ENCODE measurements around the gene KCNIP4.

Gene KCNIP4

DNA sequence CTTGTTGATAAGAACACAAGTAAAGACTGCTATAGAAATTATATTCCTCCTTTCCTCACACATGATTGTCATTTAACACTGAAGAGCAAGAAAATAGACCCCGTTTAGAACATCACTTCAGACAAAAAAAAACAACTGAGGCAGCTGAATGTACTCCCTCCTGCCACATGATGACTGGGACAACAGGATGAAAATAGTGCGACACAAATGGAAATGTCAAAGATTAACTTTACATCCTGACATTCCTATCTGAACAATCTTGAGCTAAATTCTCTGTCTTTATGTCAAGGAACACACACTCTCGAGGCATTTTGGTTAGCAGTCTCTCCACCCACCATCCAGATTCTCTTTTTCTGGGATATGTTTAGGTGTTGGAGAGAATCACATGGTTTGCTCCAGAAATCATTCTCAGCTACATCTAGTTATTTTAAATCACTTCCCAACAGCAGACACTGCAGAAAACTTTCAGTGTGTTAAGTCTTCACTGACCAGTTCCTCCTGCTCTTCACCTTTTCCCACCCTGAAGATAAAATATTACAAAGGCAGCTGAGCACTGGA lies 16.3 kb upstream of the KCNIP4 start:
- no peaks in the 10 kb centered on the region for H3K9me3 ChIP-seq (ENCODE audit: control insufficient read depth in 2 of 2, low read length in 2 of 2)
- no peak overlapping the region for H3K27ac ChIP-seq (ENCODE audit: low read length)
- no peaks in the 10 kb centered on the region for H3K27me3 ChIP-seq (ENCODE audit: control insufficient read depth in 1 of 2, insufficient read depth in 2 of 2, low read length in 2 of 2)
- H3K4me3 ChIP-seq (ENCODE audit: low read length in 2 of 2), result no peak overlapping the region
- H3K36me3 ChIP-seq (ENCODE audit: control insufficient read depth in 2 of 2, insufficient read depth in 2 of 2, low read length in 2 of 2), result no peaks in the 10 kb centered on the region
- H3K4me1 ChIP-seq (ENCODE audit: control insufficient read depth, insufficient read depth, low read length), result no peaks in the 10 kb centered on the region
- no peak overlapping the region for H3K9ac ChIP-seq (ENCODE audit: low read length in 2 of 2)

DNA sequence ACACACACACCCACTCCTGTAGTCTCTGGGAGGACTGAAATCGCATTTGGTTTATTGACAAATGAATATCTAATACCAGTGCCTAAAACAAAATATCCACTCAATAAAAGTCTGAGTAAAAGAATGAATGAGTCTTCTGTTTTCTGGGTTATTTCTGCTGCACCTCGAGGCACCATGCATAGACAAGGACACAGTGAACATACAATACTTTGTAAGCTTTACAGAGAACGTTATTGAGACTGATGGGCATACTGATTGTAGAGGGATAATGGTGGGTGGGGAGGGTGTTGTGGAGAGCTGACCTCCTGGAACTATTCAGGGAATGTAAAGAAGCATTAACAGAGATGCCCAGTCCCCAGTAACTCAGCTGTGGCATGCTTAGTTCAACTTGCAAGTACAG lies 14.1 kb upstream of the KCNIP4 start:
- Histone ChIP-seq H3K27me3 (ENCODE audit: control insufficient read depth in 1 of 2, insufficient read depth in 2 of 2, low read length in 2 of 2) (no peaks in the 10 kb centered on the region), H3K9ac (ENCODE audit: low read length in 2 of 2) (no peak overlapping the region), H3K4me3 (ENCODE audit: low read length in 2 of 2) (no peak overlapping the region), H3K36me3 (ENCODE audit: control insufficient read depth in 2 of 2, insufficient read depth in 2 of 2, low read length in 2 of 2) (no peaks in the 10 kb centered on the region), H3K4me1 (ENCODE audit: control insufficient read depth, insufficient read depth, low read length) (no peaks in the 10 kb centered on the region), H3K9me3 (ENCODE audit: control insufficient read depth in 2 of 2, low read length in 2 of 2) (no peaks in the 10 kb centered on the region), H3K27ac (ENCODE audit: low read length) (no peak overlapping the region)

DNA sequence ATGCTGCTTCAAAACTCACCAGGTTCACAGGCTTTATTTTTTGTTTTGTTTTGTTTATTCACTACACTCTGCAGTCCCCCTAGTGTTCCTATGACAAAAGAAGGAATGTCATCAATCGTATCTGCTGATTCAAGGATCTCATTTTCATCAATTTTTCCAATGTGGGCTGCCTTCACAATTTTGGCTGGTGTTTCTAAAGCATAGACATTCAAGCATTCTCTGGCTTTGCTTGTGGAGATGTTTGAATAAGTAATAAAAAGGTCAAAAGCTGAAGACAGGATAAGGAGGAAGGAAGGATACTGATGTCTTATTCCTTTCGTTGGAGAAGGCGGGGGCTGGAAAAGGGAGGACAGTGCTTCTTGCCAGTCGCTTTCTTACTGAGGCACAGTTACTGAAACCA lies 12.2 kb upstream of the KCNIP4 start:
- Histone ChIP-seq H3K27me3 (ENCODE audit: control insufficient read depth in 1 of 2, insufficient read depth in 2 of 2, low read length in 2 of 2) (no peaks in the 10 kb centered on the region), H3K9ac (ENCODE audit: low read length in 2 of 2) (no peak overlapping the region), H3K27ac (ENCODE audit: low read length) (no peak overlapping the region), H3K4me3 (ENCODE audit: low read length in 2 of 2) (no peak overlapping the region), H3K9me3 (ENCODE audit: control insufficient read depth in 2 of 2, low read length in 2 of 2) (no peaks in the 10 kb centered on the region), H3K36me3 (ENCODE audit: control insufficient read depth in 2 of 2, insufficient read depth in 2 of 2, low read length in 2 of 2) (no peaks in the 10 kb centered on the region), H3K4me1 (ENCODE audit: control insufficient read depth, insufficient read depth, low read length) (no peaks in the 10 kb centered on the region)

DNA sequence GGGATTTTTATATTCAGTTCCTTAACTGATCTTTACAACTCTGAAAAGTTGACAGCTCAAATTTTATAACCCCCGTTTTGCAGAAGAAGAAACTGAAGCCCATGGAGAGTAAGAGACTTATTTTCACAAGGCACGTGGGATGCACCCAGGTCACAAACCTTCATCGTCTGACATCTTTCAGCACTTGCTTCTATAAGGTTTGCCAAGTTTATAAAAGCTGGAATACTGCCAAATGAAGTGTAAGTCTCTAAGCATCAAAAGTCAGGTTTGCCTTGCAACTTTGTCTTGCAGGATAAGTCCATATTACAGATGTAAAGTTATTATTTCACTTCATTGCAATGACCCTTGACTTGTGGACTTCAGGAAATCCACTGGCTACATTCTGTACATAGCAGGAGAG lies 6.3 kb upstream of the KCNIP4 start:
- no peak overlapping the region for H3K9ac ChIP-seq (ENCODE audit: low read length in 2 of 2)
- H3K27me3 ChIP-seq (ENCODE audit: control insufficient read depth in 1 of 2, insufficient read depth in 2 of 2, low read length in 2 of 2), result no peaks in the 10 kb centered on the region
- no peaks in the 10 kb centered on the region for H3K36me3 ChIP-seq (ENCODE audit: control insufficient read depth in 2 of 2, insufficient read depth in 2 of 2, low read length in 2 of 2)
- no peak overlapping the region for H3K27ac ChIP-seq (ENCODE audit: low read length)
- H3K4me3 ChIP-seq (ENCODE audit: low read length in 2 of 2), result no peak overlapping the region
- no peaks in the 10 kb centered on the region for H3K9me3 ChIP-seq (ENCODE audit: control insufficient read depth in 2 of 2, low read length in 2 of 2)
- no peaks in the 10 kb centered on the region for H3K4me1 ChIP-seq (ENCODE audit: control insufficient read depth, insufficient read depth, low read length)

DNA sequence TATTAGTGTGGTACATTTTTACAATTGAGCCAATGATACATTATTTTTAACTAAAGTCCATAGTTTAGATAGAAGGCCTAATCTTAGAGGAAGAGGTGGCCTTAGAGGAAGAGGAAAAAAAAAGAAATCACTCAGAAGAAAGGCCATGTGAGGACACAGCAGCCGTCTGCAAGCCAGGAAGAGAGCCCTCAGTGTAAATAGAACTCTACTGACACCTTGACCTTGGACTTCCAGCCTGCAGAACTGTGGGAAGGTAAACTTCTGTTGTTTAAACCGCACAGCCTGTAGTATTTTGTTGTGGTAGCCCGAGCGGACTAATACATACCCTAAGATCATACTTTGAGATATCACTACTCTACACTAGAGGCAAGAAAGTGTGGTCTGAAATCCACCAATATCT lies 5.1 kb upstream of the KCNIP4 start:
- Histone ChIP-seq H3K4me3 (ENCODE audit: low read length in 2 of 2) (no peak overlapping the region), H3K4me1 (ENCODE audit: control insufficient read depth, insufficient read depth, low read length) (peaks cover 3% of the 10 kb centered on the region), H3K27me3 (ENCODE audit: control insufficient read depth in 1 of 2, insufficient read depth in 2 of 2, low read length in 2 of 2) (peaks cover 2 to 10% of the 10 kb centered on the region in 2 donors), H3K9me3 (ENCODE audit: control insufficient read depth in 2 of 2, low read length in 2 of 2) (no peaks in the 10 kb centered on the region), H3K27ac (ENCODE audit: low read length) (no peak overlapping the region), H3K9ac (ENCODE audit: low read length in 2 of 2) (no peak overlapping the region), H3K36me3 (ENCODE audit: control insufficient read depth in 2 of 2, insufficient read depth in 2 of 2, low read length in 2 of 2) (no peaks in the 10 kb centered on the region)

DNA sequence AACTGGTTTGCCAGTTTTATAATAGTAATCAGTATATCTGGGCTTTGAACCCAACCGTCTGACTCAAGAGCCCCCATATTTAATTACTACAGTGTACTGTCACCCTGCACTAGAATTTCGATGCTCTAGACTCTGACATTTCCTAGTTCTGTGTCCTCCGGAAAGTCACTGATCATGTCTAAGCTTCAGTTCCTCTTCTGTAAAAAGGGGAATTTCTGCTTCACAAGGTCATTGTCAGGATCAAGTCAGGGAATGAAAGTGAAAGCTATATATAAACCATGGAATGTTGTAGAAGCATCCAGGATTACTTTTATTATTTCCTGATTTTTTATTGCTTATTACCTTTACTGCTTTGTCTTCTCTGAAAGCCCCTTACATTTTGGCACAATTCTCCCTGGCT lies 4.0 kb upstream of the KCNIP4 start:
- Histone ChIP-seq H3K9me3 (ENCODE audit: control insufficient read depth in 2 of 2, low read length in 2 of 2) (no peaks in the 10 kb centered on the region), H3K36me3 (ENCODE audit: control insufficient read depth in 2 of 2, insufficient read depth in 2 of 2, low read length in 2 of 2) (no peaks in the 10 kb centered on the region), H3K4me3 (ENCODE audit: low read length in 2 of 2) (no peak overlapping the region), H3K27ac (ENCODE audit: low read length) (no peak overlapping the region), H3K27me3 (ENCODE audit: control insufficient read depth in 1 of 2, insufficient read depth in 2 of 2, low read length in 2 of 2) (peaks cover 7 to 18% of the 10 kb centered on the region in 2 donors), H3K4me1 (ENCODE audit: control insufficient read depth, insufficient read depth, low read length) (peaks cover 7% of the 10 kb centered on the region), H3K9ac (ENCODE audit: low read length in 2 of 2) (no peak overlapping the region)

DNA sequence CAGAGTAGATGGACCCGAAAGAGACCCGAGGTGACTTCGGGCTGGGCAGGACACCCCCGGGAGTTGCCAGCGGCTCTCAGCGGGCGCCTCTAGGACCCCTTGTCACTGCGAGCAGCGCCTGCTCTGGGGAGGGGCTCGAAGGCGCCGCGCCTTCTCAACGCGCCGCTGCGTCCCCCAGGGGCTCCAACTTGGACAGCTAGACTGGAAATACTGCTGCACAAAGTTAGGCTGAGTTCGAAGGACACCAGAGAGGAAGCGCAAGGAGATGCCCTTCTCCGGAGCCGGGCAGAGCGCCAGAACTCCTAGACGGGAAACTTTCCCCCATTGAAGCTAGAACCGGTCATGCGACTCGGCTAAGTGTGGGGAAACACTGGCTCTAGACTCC lies 493 bp upstream of the KCNIP4 start:
- Histone ChIP-seq H3K9ac (ENCODE audit: low read length in 2 of 2) (no peak overlapping the region), H3K4me1 (ENCODE audit: control insufficient read depth, insufficient read depth, low read length) (peaks cover 7% of the 10 kb centered on the region), H3K4me3 (ENCODE audit: low read length in 2 of 2) (peak overlapping the region; percentile 47 to 62), H3K9me3 (ENCODE audit: control insufficient read depth in 2 of 2, low read length in 2 of 2) (no peaks in the 10 kb centered on the region), H3K27ac (ENCODE audit: low read length) (no peak overlapping the region), H3K27me3 (ENCODE audit: control insufficient read depth in 1 of 2, insufficient read depth in 2 of 2, low read length in 2 of 2) (peaks cover 16 to 26% of the 10 kb centered on the region in 2 donors), H3K36me3 (ENCODE audit: control insufficient read depth in 2 of 2, insufficient read depth in 2 of 2, low read length in 2 of 2) (no peaks in the 10 kb centered on the region)

DNA sequence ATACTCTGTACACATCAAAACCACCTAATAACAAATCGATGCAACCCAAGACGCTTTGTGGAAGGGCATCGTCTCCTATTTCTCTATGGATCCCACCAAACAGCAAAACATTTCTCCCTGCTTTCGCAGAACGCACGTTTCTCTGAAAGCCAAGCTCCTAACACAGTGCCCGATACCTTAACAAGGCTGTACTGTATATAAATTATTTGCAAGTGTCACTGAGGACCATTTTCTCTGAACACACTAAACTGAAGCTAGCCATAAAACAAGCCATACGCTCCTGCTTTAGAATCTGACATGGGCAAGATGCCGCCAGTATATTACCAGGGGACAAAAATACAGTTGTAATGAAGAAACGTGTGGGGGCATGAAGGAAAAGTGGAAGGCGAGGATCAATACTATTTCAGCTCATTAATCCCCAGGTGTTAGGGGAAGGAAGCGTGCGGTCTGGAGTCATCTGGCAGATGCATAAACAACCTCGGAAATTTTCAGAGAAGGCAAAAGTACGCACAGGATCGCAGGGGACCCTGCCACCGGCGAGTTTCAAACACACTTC lies 703 bp downstream of the KCNIP4 start:
- Histone ChIP-seq H3K4me1 (ENCODE audit: control insufficient read depth, insufficient read depth, low read length) (peaks cover 7% of the 10 kb centered on the region), H3K4me3 (ENCODE audit: low read length in 2 of 2) (peak overlapping the region; percentile 45 to 70), H3K9me3 (ENCODE audit: control insufficient read depth in 2 of 2, low read length in 2 of 2) (no peaks in the 10 kb centered on the region)

DNA sequence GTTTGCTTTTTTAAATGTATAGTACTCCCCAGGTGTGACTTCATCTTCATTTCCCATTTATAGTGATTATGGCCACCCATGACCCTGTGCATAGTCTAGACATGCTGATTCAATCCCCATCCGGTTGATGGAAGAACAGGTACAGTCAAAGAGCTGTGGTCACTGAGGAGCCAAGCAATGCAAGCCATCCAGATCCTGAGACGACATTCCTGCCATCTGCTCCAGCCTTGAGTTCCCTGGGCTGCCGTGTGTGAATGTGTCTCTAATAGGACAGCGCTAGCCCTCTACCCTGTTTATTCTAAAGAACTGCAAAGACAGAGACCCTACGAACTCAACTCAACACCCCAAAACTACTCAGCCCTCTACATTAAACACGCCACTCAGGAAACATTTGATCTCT lies 1.7 kb downstream of the KCNIP4 start:
- H3K27ac ChIP-seq (ENCODE audit: low read length), result no peak overlapping the region
- peaks cover 7% of the 10 kb centered on the region for H3K4me1 ChIP-seq (ENCODE audit: control insufficient read depth, insufficient read depth, low read length)
- H3K9ac ChIP-seq (ENCODE audit: low read length in 2 of 2), result no peak overlapping the region
- no peaks in the 10 kb centered on the region for H3K36me3 ChIP-seq (ENCODE audit: control insufficient read depth in 2 of 2, insufficient read depth in 2 of 2, low read length in 2 of 2)
- no peak overlapping the region for H3K4me3 ChIP-seq (ENCODE audit: low read length in 2 of 2)
- peaks cover 16 to 26% of the 10 kb centered on the region in 2 donors for H3K27me3 ChIP-seq (ENCODE audit: control insufficient read depth in 1 of 2, insufficient read depth in 2 of 2, low read length in 2 of 2)
- no peaks in the 10 kb centered on the region for H3K9me3 ChIP-seq (ENCODE audit: control insufficient read depth in 2 of 2, low read length in 2 of 2)

More for the DNA sequence above, 703 bp downstream of the KCNIP4 start:
- Histone ChIP-seq H3K36me3 (ENCODE audit: control insufficient read depth in 2 of 2, insufficient read depth in 2 of 2, low read length in 2 of 2) (no peaks in the 10 kb centered on the region), H3K27me3 (ENCODE audit: control insufficient read depth in 1 of 2, insufficient read depth in 2 of 2, low read length in 2 of 2) (peaks cover 16 to 26% of the 10 kb centered on the region in 2 donors), H3K9ac (ENCODE audit: low read length in 2 of 2) (no peak overlapping the region), H3K27ac (ENCODE audit: low read length) (no peak overlapping the region)

DNA sequence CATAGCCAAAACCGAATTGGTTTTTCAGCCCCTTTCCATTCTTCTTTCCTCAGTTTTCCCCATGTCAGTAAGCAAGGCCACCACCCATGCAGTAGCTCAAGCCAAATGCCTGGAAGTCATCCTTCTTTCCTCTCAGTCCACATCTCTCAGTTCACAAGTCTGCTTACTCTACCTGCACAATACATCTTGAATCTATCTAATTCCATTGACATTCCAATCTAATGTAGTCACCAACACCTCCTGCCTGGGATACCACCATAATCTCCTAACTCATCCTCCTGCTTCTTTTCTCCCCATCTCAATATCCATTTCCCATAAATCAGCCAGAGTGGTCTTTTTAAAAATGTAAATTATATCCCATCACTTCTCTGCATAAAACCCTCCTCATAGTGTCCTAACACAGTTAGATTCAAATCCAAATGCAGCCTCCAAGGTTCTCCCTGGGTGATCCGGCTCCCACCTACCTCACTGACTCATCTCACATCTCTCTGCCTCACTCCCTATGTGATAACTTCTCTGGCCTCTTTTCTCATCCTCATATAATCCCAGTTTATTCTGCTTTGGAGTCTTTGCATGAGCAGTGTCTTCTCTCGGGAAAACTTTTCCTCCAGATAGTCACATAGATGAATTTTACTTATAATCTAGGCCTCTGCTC lies 26.9 kb downstream of the KCNIP4 start:
- Histone ChIP-seq H3K9me3 (ENCODE audit: control insufficient read depth in 2 of 2, low read length in 2 of 2) (no peaks in the 10 kb centered on the region), H3K4me3 (ENCODE audit: low read length in 2 of 2) (no peak overlapping the region), H3K36me3 (ENCODE audit: control insufficient read depth in 2 of 2, insufficient read depth in 2 of 2, low read length in 2 of 2) (no peaks in the 10 kb centered on the region), H3K27ac (ENCODE audit: low read length) (no peak overlapping the region), H3K9ac (ENCODE audit: low read length in 2 of 2) (no peak overlapping the region), H3K27me3 (ENCODE audit: control insufficient read depth in 1 of 2, insufficient read depth in 2 of 2, low read length in 2 of 2) (no peaks in the 10 kb centered on the region), H3K4me1 (ENCODE audit: control insufficient read depth, insufficient read depth, low read length) (no peaks in the 10 kb centered on the region)

DNA sequence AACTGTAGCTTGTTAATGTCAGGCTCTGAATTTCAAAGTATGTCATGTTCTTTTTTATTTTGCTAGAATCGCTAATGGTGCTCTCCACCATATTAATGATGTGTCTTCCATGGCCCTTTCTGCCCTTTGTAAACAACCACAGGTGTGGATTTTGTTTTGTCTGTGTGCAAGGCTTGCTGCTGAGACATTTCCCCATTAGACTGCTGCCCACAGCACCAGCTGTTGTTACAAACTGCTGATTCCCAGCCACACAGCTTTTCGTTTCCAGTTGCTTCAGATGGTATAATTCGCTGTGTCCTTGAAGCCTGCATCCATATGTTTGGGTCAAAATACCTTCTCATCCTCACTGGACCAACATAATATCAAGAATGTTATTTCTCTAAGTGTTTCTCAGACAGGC lies 32.8 kb downstream of the KCNIP4 start:
- Histone ChIP-seq H3K9ac (ENCODE audit: low read length in 2 of 2) (no peak overlapping the region), H3K27me3 (ENCODE audit: control insufficient read depth in 1 of 2, insufficient read depth in 2 of 2, low read length in 2 of 2) (no peaks in the 10 kb centered on the region), H3K9me3 (ENCODE audit: control insufficient read depth in 2 of 2, low read length in 2 of 2) (no peaks in the 10 kb centered on the region), H3K27ac (ENCODE audit: low read length) (no peak overlapping the region), H3K4me1 (ENCODE audit: control insufficient read depth, insufficient read depth, low read length) (no peaks in the 10 kb centered on the region), H3K36me3 (ENCODE audit: control insufficient read depth in 2 of 2, insufficient read depth in 2 of 2, low read length in 2 of 2) (no peaks in the 10 kb centered on the region), H3K4me3 (ENCODE audit: low read length in 2 of 2) (no peak overlapping the region)
